ENCODE results near the gene TLE3.
A peak's percentile ranks its signal among the peaks of the same experiment; 100 is the strongest.

The TLE3 gene

GRCh38 chr15:70061696-70062270 is 35.9 kb downstream of the TLE3 start:
- DNase-seq, result no peak

DNA sequence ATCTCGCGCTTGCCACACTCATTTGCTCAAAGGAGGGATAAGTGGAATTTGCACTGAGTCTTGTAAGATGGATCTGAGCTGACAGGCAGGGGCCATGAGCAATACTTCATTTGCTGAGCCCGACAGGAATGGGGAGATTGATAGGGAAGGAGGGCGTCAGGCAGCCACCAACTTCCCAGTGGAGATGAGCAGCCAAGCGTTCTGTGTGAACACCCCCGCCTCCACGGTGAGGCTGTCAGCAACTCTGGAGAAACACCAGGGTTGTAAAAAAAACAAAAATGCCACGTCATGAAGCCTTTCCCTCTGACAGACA is 36.8 kb downstream of the TLE3 start:
- DNase-seq, result no peak

- DNase-seq, result no peak
Measured at GRCh38 chr15:70060214-70060992, 37.3 kb downstream of the TLE3 start.

DNA sequence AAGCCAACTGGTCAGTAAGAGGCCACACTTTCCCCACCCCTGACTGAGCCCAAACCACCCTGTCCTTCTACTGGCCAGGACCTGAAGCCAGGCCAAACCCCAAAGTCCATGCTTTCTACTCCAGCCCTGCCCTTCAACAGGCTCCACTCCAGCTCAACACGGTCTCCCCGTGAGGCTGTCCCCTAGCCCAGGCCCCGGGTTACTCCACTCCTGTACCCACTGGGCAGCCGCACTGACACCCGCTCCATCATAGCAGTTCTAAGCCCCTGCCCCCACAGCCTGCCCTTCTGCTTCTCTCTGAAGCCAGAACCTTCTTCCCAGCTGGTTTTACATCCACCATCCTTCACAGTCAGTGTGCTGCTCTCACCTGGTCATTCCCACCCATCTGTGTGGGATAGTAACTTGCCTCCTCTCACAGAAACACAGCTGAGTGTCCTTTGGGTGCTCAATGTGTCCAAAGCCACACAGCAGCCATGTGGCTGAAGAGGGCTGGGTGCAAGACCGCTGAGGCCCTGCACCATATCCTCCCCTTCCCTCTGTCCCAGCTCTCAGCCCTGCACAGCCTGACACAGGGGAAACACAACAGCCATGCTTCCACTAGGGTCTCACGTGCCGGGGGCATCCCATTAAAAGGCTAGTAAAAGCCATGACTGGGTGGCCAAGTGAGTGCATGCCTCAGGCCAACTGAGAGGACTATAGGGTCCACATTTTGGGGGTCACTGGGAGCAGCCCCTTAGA is 38.1 kb downstream of the TLE3 start:
- no peak for DNase-seq

- no peak for DNase-seq
Measured at GRCh38 chr15:70058642-70059360, 38.9 kb downstream of the TLE3 start.

- DNase-seq, result no peak
Measured at GRCh38 chr15:70057931-70058641, 39.6 kb downstream of the TLE3 start.

DNA sequence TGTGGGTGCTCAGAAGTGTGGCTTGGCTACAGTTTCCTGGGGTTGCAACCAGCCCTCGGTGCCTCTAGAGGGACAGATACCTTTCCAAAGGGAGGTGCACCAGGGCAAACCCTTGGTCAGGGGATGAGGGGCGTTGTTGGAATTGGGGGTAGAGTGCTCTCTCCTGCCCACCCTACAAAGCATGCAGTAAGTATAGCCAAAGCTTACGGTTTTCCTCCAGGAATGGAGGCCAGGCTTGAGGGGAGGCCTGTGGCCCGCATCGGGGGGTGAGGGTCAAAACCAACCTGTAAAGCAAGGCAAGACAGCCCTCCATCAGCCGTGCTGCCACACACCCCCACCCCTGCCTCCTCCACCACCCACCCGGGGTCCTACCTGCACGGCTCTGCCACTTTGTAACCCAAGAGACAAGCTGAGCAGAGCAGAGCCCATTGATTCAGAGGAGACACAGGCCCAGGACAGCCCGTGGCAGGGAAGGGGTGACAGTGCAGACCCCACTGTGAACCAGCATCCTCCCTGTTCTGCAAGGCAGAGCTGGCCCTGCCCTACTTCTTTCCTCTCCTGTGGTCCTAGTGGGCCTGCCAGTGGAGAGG is 41.5 kb downstream of the TLE3 start:
- peak; percentile 9 for DNase-seq

DNA sequence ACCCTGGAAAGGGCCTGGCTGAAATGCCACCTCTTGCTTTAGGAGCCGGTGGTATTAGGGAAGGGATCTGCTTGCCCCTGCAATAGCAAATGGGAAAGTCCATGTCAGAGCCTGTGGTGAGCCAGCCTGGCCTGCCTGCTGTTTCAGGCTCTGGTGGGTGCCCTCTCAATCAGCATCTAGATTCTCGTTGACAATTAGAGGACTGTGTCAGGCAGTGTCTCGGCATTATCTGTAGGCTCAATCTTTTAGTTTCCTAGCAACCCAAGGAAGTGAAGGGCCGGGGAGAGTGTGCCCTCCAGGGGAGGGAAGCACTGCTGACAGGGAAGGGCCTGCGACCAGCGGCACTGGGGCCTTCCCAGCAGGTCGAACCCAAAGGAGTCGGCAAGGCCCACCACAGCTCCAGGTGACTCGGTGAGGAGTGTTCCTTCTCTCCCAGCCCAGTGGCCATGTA is 42.1 kb downstream of the TLE3 start:
- DNase-seq, result no peak

DNA sequence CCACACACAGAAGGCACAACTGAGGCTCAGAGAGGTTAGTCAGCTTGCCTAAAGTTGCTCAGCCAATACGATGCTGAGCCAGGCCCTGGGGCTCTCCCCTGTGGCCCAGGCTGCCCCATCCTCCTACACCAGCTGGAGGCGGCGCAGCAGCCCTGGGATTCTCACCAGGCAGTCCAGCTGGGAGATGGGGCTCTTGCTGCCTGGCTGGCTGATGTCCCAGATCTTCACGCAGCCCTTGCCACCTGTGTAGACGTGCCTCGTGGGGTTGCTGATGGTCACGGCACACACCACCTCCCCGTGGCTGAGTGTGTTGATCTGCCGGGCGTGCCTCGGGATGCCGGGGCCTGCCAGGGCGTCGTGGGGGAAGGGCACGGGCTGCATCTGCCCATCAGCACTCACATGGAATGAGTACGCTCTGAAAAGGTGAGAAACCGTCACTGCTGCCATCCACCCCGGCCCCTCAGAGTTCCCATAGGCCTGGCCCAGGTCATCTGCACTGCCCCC is 42.8 kb downstream of the TLE3 start:
- DNase-seq, result no peak

DNA sequence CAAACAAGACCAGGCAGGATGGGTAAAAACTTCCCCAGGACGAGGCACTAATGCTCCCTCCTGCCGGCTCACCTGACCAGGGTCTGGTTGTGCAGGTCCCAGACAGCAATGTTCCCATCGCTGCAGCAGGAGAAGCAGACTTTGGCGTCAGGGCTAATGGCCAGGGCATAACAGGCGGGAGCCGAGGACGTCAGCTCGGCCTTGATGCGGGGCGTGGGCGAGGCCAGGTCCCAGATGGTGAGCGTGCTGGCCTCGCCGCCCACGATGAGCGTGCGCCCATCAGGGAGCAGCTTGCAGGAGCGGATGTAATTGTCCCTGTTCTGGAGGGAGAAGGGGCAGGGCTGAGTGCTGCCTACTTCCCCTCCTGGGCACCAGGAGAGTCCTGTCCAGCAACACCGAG is 43.4 kb downstream of the TLE3 start:
- no peak for DNase-seq

DNA sequence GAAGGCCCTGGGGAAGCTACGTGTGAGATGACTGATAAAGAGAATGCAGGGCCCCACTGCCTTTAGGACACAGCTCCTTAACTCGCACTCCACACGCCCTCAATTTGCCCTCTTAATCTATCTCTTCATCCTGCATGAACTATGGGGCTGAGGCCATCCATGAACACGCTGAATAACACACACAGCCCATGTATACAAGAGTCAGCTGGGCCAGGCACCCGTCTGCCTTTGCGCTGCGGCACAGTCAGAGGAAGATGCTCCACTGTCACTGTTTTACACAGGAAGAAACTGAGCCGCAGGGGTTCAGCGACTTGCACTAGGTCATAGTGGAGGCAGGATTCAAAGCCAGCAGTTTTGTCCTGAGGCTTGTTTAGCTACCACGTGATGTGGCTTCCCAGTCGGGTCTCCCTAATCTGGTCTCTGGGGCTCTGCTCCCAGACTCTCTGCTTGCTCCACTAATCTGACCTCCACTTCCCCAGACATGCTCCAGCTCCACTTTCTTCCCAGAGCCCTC is 43.9 kb downstream of the TLE3 start:
- DNase-seq, result no peak

GRCh38 chr15:70053001-70053715 is 44.6 kb downstream of the TLE3 start:
- no peak for DNase-seq

- DNase-seq, result peak; percentile 5
Measured at GRCh38 chr15:70051948-70052633, 45.6 kb downstream of the TLE3 start.

DNA sequence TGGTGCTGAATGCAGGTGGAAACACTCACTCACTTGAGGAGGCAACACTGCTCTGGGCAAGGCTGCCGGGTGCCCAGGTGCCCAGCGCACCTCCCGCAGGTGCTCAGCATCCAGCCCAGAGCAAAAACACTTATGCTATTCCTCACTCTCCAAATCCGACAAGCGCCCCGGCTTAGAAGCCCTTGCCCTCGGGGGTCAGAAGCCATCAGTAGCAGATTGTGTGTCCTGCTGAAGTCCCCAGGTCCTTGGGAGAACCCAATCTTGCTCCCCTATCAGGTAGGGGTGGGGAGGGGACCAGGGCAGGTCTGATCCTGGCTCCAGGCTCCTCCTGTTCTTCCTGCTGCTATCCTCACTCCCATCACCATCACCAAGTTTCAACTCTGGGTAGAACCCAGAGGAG is 46.7 kb downstream of the TLE3 start:
- DNase-seq, result peak; percentile 13

DNA sequence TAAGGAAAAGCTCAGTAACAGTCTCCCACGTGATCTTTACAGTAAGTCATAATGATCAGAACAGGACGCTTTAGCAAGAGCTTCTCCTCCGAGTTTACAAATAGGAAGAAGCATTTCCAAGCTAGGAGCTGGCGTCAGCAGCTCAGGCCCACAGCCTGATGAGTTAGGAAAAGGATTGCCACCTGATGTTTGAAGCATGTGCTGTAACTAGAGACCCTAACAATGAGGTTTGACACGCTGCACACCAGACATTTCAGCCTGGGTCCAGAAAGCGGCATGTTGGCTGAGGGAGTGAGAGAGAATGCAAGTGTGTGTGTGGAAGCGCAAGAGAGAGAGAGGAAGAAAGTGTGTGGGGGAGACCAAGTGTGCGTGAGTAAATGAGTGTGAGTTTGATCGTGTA is 47.3 kb downstream of the TLE3 start:
- DNase-seq, result peak; percentile 2

DNA sequence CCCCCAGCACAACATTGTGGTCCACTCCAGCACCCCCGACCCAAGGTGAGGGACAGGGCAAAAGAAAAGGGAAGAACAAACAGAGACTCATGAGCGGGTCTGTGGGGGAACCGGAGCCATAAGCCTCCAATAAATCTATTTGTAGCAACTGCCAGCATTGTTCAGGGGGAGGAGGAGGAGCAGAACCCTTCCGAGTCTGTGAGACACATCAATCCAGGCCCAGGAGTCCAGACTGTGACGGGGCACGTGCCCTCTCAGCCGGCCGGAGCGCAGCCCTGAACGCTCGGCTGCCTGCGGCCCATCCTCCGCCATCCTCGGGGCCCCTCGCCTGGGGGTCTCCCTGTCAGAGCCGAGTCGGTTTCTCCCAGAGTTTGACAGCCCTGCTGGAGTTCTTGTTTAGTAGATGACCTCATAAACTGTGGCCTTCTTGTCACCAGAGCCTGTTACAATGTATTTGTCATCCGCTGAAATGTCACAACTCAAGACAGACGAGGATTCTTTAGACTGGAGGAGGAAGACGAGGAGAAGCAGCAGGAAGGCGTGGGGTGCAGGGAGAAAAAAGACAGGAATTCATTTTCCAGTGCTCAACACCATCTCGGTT is 47.9 kb downstream of the TLE3 start:
- no peak for DNase-seq

- DNase-seq, result no peak
Measured at GRCh38 chr15:70048578-70049514, 48.9 kb downstream of the TLE3 start.

DNA sequence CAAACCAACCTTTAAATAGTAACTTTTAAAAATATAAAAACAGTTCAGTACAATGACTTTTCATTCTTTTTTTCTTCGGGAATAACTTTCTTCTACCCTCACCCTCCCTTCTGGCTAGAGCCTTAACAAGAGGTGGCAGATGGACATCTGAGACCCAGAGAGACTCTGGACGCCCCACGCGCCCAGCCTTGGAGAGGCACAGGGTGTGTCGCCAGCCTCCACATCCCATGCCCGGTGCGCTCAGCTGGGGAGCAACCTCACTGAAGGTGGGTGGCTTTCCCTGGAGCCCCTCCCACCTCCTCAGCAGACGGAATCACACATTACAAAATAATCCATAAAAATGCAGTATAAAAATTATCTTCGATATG is 49.5 kb downstream of the TLE3 start:
- DNase-seq, result no peak

All from activated CD8-positive, alpha-beta memory T cell treated with anti-CD3 and anti-CD28 coated beads, Interleukin-2, amount 50 U/mL, for 4 hours (primary cell).